ENCODE data around the gene OTOGL. TPM values are rescaled to one million over a fixed set of nuclear protein-coding genes. Genes with fewer than 3 reads are reported as not detected.

OTOGL gene
- total RNA-seq, 1 donor from 2014 or later, result 0.27 TPM

- no peak for DNase-seq
- ATAC-seq, result no peak
- intact Hi-C loops (cut with micrococcal nuclease), result no loop called here
Observed at GRCh38 chr12:80176706-80177105, 77.4 kb downstream of the OTOGL start.

- DNase-seq (no peak), ATAC-seq (no peak)
- intact Hi-C loops (cut with micrococcal nuclease), result no loop called here
Observed at GRCh38 chr12:80178846-80179245, 79.5 kb downstream of the OTOGL start.

- intact Hi-C loops (cut with micrococcal nuclease), result loop anchor here (10.0 kb wide), 1 partner anchor 249 kb away; the partner anchor contains the start of gene PPP1R12A
- no peak for DNase-seq
- ATAC-seq, result no peak
Observed at GRCh38 chr12:80183939-80184338, 84.6 kb downstream of the OTOGL start.

- no peak for ATAC-seq
- intact Hi-C loops (cut with micrococcal nuclease), result loop anchor here (5.0 to 10.0 kb wide), 2 partner anchors 250 to 633 kb away; partner anchors contain the start of gene PPP1R12A
- no peak for DNase-seq
Observed at GRCh38 chr12:80184926-80185325, 85.6 kb downstream of the OTOGL start.

GRCh38 chr12:80186727-80187217, 87.4 kb downstream of the OTOGL start:
- no peak for DNase-seq
- peak; percentile 91 for ATAC-seq

GRCh38 chr12:80187660-80188090, 88.3 kb downstream of the OTOGL start:
- ATAC-seq (peak; percentile 85), DNase-seq (peak; percentile 36)
- intact Hi-C loops (cut with micrococcal nuclease), result loop anchor here (5.0 to 10.0 kb wide), 2 partner anchors 253 to 635 kb away; partner anchors contain the start of gene PPP1R12A

More at GRCh38 chr12:80186727-80187217, 87.4 kb downstream of the OTOGL start:
- intact Hi-C loops (cut with micrococcal nuclease), result loop anchor here (5.0 to 10.0 kb wide), 2 partner anchors 252 to 634 kb away; partner anchors contain the start of gene PPP1R12A

- no peak for DNase-seq
- intact Hi-C loops (cut with micrococcal nuclease), result loop anchor here (5.0 to 10.0 kb wide), 2 partner anchors 254 to 636 kb away; partner anchors contain the start of gene PPP1R12A
- ATAC-seq, result no peak
Observed at GRCh38 chr12:80188576-80188975, 89.2 kb downstream of the OTOGL start.

- DNase-seq (no peak), ATAC-seq (no peak)
- intact Hi-C loops (cut with micrococcal nuclease), result loop anchor here (5.0 to 10.0 kb wide), 2 partner anchors 254 to 637 kb away; partner anchors contain the start of gene PPP1R12A
Observed at GRCh38 chr12:80189241-80189640, 89.9 kb downstream of the OTOGL start.

GRCh38 chr12:80190001-80190400, 90.7 kb downstream of the OTOGL start:
- intact Hi-C loops (cut with micrococcal nuclease), result loop anchor here (5.0 kb wide), 1 partner anchor 82 kb away; no protein-coding TSS in a partner anchor
- DNase-seq, result no peak
- ATAC-seq, result no peak

GRCh38 chr12:80192087-80192486, 92.8 kb downstream of the OTOGL start:
- intact Hi-C loops (cut with micrococcal nuclease), result loop anchor here (5.0 kb wide), 1 partner anchor 80 kb away; no protein-coding TSS in a partner anchor
- DNase-seq (no peak), ATAC-seq (no peak)

- intact Hi-C loops (cut with micrococcal nuclease), result loop anchor here (5.0 kb wide), 1 partner anchor 78 kb away; no protein-coding TSS in a partner anchor
- ATAC-seq (peak; percentile 50), DNase-seq (no peak)
Observed at GRCh38 chr12:80193865-80194264, 94.5 kb downstream of the OTOGL start.

- no peak for DNase-seq
- peak; percentile 49 for ATAC-seq
- intact Hi-C loops (cut with micrococcal nuclease), result no loop called here
Observed at GRCh38 chr12:80195074-80195726, 95.9 kb downstream of the OTOGL start.

GRCh38 chr12:80195737-80196136, 96.4 kb downstream of the OTOGL start:
- intact Hi-C loops (cut with micrococcal nuclease), result no loop called here
- ATAC-seq, result no peak
- no peak for DNase-seq

GRCh38 chr12:80196419-80196818, 97.1 kb downstream of the OTOGL start:
- intact Hi-C loops (cut with micrococcal nuclease), result no loop called here
- DNase-seq (no peak), ATAC-seq (no peak)

GRCh38 chr12:80198782-80199337, 99.5 kb downstream of the OTOGL start:
- intact Hi-C loops (cut with micrococcal nuclease), result no loop called here
- no peak for ATAC-seq
- no peak for DNase-seq

- no peak for DNase-seq
- intact Hi-C loops (cut with micrococcal nuclease), result no loop called here
- no peak for ATAC-seq
Observed at GRCh38 chr12:80199931-80200330, 100.6 kb downstream of the OTOGL start.

GRCh38 chr12:80200414-80200813, 101.1 kb downstream of the OTOGL start:
- DNase-seq, result no peak
- intact Hi-C loops (cut with micrococcal nuclease), result no loop called here
- no peak for ATAC-seq

GRCh38 chr12:80201908-80202307, 102.6 kb downstream of the OTOGL start:
- DNase-seq (no peak), ATAC-seq (peak; percentile 76)
- intact Hi-C loops (cut with micrococcal nuclease), result no loop called here

GRCh38 chr12:80205960-80206359, 106.6 kb downstream of the OTOGL start:
- DNase-seq, result no peak
- ATAC-seq, result no peak
- intact Hi-C loops (cut with micrococcal nuclease), result no loop called here

- ATAC-seq, result no peak
- intact Hi-C loops (cut with micrococcal nuclease), result no loop called here
Observed at GRCh38 chr12:80208071-80208470, 108.7 kb downstream of the OTOGL start.

More at GRCh38 chr12:80208071-80208470, 108.7 kb downstream of the OTOGL start:
- DNase-seq, result no peak
